HG02938 (cell line): ENCODE data around the gene COL11A2.

Experiments used
- ATAC-seq: cut with Tn5 transposase; IDR thresholded peaks from one replicate; pipeline ENCODE4 v1.9.1; 2021; ENCODE audit warnings: mild to moderate bottlenecking, moderate library complexity; ENCODE audit not compliant: unreplicated experiment

Gene COL11A2

GRCh38 chr6:33172688-33173534 lies 19.4 kb downstream of the COL11A2 start:
- ATAC-seq = no peak

DNA sequence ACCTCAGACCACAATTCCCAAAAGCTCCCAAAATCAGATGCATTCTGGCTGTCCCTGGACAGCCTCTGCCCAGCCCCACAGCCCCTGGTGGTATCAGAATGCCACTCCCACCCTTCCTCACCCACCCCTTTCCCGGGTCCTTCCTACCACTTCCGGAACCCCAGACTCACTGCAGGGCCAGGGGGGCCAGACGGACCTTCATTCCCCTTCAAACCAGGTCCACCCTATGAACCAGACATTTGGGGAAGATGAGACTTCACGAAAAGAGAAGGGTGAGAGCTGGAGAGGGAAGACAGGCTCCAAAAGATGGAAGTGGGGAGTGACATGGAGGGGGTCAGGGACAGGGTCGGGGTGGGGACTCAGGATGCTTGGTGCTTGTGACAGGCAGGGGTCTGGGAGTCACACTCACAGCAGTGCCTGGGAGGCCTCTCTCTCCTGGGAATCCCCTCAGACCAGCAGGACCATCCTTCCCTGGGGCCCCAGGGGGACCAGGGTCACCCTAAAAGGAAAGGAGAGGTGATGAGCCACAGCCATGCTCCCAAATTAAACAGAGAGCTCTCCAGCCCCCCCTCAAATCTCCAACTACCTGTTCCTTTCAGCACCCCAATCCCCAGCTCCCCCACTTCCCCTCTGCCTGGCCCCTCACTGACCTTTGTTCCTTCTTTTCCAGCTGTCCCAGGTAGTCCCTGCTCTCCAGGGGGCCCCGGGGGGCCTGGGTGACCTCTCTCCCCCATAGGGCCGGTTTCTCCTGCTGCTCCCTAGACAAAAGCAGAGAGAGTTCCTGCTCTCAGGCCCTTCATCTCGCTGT lies 20.2 kb downstream of the COL11A2 start:
- ATAC-seq = no peak

DNA sequence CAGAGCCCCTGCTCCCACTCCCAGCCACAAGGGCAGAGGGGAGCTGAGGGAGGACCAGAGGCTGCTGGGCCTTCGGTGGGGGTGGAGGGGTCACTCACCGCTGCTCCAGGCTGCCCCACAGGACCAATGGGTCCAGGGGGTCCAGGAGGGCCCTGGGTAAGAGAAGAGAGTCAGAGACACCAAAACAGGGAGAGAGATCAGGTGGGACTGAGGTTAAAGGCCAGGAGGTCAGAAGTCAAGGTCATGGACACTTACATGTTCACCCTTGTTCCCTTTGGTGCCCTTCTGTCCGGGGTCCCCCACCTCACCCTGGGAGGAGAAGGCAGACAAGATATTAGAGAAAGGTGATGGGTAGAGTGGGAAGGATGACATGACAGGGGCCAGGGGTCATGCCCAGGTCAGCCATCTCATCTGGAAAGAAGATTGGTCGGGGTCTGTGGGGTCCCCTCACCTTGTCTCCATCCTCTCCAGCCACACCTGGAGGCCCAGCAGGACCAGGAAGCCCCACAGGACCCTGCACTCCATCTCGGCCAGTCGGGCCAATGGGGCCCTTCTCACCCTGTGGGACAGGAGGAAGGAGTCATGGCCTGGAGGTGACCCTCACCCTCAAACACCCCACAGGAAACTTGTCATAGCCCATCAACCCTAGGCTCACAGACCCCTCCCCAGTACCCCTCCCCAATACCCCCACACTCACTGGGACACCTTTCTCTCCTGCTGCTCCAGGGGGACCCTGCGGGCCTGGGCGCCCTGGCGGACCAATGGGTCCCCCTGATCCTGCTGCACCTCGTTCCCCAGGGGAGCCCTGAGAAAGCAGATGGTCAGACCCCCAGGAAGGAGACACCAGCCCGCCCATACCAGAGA lies 21.0 kb downstream of the COL11A2 start:
- no peak for ATAC-seq

DNA sequence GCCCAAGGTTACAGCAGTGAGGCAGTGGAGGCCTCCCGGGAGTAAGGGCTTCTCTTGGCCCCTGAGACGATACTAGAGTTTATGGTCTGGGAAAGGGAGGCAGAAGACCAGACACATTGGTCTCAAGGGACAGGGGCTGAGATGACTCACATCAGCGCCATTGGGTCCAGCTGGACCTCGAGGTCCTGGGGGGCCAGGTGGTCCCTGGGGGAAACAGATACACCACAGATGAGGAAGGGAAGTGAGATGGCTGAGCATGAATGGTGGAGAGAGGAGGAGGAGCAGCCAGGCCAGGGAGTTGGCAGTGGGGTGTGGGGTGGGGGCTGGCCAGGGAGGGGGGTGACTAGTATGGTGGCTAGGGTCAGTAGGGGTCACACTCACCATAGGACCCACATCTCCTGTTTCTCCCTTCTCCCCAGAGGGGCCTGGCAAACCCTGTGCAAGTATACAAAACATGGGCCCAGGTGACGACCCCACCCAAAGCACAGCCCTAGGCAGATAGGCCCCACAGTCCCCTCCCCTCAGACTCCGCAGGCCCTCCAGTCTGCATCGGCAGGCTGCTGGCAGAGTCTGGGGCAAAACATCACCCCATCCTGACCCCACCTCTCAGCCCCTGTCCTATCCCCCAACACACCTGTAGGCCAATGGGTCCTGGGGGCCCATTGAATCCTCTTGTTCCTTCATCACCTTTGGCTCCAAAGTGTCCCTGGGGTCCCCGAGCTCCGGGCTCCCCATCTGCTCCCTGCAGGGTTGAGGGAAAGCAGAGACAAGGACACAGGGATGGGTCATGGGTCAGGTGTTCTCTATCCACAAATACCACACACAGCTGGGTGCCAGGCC lies 21.9 kb downstream of the COL11A2 start:
- no peak for ATAC-seq

GRCh38 chr6:33169291-33170175 lies 22.7 kb downstream of the COL11A2 start:
- ATAC-seq = no peak

- ATAC-seq = no peak
Observed at GRCh38 chr6:33168639-33169038, 23.6 kb downstream of the COL11A2 start.

GRCh38 chr6:33168284-33168601 lies 24.0 kb downstream of the COL11A2 start:
- ATAC-seq = no peak

- ATAC-seq = no peak
Observed at GRCh38 chr6:33167374-33168283, 24.6 kb downstream of the COL11A2 start.

DNA sequence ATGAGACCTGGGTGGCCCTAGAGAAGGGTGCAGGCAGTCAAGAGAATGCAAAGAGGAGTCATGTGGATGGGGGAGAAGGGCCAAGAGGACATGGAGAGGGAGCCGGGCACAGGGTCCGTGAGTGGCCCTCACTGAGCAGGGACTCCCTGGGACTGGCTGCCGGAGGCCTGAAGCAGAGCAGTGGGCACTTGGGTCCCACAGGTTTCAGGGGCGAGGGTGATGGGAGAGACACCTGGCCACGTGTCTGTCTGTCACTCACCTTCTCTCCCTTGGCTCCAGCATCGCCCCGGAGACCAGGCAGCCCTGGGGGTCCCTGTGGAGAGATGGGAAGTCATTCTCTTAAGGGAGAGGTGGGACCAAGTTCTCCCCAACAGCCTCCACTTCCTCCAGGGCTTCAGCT lies 25.5 kb downstream of the COL11A2 start:
- ATAC-seq = no peak

DNA sequence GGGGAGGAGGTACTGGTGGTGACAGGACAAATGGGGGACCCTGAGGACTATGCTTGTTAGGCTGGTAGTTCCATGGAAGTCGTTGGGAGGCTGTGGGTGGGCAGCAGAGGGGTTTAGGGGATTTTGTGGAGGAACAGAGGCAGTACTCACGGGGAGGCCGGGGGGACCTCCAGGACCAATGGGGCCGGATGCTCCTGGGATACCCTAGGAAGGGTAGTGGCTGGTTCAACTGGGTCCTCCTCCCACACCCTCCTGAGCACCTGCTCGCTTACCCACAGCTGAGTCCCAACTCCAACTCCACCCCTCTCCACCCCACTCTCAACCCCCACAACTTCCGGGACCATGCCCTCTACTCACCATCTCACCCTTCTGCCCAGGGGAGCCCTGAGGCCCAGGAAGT lies 25.9 kb downstream of the COL11A2 start:
- no peak for ATAC-seq

DNA sequence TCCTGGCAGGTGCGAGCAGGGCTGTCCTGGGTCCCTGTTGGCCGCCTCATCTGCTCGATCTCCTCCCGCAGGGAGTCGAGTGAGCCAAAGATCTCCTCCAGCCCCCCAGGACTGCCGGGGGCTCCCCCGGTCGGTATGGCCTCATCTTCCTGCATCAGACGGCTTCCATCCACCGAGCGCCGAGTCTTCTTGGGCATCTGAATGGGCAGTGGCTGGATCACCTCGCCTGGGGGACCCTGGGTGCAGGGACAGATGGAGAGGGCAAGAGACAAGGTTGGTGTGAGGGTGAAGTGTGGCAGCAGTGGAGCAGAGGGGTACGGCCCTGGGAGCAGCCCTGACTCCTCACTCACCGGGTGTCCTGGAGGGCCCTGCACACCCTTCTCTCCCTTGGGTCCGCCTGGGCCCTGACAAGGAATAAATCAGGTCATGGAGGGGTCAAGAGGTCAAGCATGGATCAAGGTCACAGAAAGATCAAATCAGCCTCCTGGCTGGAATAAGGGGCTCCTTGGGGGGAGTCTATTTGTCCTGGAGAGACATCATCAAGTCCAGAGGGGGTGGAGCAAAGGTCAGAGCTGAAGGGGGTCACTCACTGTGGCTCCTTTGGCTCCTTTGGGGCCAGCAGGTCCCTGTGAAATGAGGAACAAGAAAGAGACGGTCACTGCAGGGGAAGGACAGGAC lies 26.5 kb downstream of the COL11A2 start:
- no peak for ATAC-seq

GRCh38 chr6:33164665-33165373 lies 27.4 kb downstream of the COL11A2 start:
- ATAC-seq = no peak

DNA sequence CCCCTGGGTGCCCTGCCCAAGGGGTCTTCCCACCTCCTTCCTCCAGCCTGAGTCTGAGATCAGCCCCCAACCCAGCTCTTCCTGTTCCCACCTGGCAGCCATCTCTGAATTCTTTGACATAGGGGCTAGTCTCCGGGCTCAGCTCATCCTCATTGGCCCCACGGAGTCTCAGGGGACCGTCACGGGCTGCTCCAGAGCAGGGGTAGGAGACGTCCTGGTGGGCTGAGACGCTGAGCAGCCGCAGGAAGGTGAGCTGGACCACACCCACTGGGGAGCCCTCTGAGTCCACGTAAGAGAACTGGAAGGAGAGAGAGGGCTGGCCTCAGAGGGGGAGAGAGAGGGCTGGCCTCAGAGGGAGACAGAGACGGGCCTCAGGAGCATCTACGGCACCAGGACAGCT lies 28.1 kb downstream of the COL11A2 start:
- ATAC-seq = no peak

GRCh38 chr6:33163540-33163939 lies 28.7 kb downstream of the COL11A2 start:
- ATAC-seq = no peak

DNA sequence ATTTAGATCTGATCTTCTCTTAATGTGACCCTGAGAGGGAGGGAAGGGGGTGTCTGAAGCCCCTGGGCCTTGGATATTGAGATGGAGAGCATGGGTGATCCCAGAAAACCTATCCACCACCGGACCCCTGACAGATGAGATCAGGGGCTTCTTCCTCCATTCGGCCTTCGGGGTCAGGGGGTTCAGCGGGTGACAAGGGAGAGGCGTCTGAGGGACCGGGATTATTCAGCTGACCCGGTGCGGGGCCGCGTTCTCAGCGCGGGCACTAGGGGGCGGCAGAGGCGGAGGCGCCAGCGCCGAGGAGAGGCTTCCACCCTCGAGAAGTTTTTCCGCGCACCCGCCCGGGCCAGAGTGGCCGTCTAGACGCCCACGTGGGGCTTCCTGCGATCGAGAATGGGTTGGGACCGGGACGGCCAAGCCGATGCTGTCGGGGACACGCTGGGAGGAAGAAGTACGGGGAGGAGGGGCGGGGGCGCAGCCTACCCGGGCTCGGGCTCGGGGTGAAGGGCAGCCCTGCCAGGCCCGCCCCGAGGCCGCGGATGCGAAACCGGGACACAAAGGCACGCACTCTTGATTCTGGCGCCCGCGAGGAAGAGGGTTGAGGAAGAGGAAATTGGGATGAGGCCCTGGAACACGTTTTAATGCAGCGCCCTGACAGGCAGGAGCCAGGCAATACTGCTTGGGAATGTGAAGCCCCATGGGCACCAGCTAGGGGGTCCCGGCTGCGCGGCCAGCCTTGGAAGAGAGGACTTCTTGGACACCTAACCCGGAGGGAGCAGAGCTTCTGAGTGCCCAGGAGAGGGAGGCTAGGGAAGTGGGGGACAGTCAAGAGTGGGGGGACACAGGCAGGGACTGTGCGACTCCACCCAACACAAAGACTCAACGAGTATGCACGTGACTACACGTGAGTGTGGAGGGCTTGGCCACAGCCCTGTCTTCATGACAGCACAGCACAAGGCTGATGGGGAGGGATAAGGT lies 30.6 kb downstream of the COL11A2 start:
- ATAC-seq = no peak

DNA sequence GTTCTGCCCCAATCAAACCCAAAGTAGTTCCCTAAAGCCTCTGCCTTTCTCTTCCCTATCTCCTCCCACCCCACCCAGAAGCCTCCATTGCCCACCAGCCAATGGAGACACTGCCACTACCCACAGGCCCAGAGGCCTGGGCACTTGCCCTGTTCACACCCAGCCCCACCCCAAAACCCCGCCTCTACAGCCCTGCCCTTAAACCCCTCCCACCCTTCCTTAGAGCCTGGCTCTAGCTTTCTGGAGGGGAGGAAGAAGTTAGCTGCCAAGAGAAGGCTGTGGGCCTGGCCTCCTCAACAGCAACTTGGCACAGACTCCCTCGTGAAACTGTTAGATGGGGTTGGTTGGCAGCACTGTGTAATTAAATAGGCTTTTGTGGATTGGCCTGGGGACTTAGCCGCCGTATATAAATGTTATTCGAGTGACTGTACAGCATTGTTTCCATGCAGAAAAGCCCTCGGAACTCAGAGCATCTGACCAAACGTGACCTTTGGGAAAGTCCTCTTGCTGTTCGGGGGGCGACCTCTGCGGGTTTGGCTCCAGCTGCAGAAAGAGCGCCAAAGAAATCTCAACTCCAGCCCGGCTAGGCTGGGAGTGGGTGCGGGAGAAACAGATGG lies 31.4 kb downstream of the COL11A2 start:
- no peak for ATAC-seq
